ENCODE data around the gene CREB5.

CREB5 gene

DNA sequence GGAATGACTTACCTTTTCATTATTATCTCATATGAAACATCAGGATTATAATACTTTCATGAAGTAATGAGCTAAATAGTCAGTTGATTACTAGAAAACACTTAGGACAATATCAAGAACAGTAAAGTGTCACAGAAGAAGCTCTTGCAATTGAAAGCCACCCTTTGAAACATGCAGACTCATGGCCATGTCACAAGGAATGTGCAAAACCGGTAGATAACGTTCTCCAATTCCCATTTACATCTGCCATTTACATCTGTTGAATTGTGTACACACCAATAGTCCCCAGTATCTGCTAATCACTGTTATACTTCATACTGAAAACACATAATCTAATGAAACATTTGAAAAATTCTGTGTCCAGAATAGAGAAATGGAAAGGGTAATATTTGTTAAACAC lies 237.5 kb downstream of the CREB5 start:
- no peak for DNase-seq (ENCODE audit: low read depth in 2 of 2)
- TF ChIP-seq, protein P1, sequence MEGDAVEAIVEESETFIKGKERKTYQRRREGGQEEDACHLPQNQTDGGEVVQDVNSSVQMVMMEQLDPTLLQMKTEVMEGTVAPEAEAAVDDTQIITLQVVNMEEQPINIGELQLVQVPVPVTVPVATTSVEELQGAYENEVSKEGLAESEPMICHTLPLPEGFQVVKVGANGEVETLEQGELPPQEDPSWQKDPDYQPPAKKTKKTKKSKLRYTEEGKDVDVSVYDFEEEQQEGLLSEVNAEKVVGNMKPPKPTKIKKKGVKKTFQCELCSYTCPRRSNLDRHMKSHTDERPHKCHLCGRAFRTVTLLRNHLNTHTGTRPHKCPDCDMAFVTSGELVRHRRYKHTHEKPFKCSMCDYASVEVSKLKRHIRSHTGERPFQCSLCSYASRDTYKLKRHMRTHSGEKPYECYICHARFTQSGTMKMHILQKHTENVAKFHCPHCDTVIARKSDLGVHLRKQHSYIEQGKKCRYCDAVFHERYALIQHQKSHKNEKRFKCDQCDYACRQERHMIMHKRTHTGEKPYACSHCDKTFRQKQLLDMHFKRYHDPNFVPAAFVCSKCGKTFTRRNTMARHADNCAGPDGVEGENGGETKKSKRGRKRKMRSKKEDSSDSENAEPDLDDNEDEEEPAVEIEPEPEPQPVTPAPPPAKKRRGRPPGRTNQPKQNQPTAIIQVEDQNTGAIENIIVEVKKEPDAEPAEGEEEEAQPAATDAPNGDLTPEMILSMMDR (IDR thresholded peaks at IDR 0.05; ENCODE audit: low read depth, low read length), result no peak
- no peak overlapping the region for H3K4me3 ChIP-seq (replicated peaks in 1 of 2; ENCODE audit: low read depth in 2 of 2, low read length in 2 of 2)

DNA sequence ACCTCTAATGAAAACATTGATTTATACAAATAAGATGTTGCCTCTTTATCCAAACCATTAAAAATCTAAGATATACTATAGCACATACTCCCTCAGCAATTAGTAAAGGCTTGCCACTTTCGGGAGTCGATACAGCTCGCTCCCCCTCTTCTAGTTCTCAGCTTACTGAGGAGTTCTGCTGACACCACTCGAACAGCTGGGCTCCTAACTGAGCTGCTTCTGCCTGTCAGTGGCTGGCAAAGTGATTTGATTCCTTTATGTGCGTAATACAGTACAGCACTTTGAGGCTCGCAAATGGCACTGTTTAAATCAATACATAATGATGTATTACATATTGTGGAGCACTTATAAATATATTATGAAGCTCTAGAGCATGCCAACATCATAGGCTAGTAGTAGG lies 241.8 kb downstream of the CREB5 start:
- no peak overlapping the region for H3K4me3 ChIP-seq (replicated peaks in 1 of 2; ENCODE audit: low read depth in 2 of 2, low read length in 2 of 2)
- TF ChIP-seq, protein P1 (IDR thresholded peaks at IDR 0.05; ENCODE audit: low read depth, low read length), result no peak
- no peak for DNase-seq (ENCODE audit: low read depth in 2 of 2)

DNA sequence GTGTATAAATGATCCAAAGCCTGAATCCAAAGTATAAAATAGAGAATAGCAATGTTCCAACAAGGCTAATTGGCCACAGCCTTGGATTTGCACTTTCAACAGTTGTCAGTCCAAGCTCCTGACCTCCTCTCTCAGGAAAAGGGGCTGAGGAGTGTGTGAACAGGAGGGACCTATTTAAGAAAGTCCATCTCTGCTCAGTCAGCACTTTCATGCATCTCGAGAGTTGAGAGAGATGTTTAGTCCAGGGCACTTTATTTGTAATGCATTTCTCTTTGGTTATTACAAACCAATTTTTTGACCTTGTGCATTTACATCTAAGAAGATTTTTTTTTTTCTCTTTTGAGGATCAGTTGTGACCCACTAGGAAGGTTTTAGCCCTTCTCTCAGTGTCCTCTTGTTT lies 244.2 kb downstream of the CREB5 start:
- TF ChIP-seq, protein P1 (IDR thresholded peaks at IDR 0.05; ENCODE audit: low read depth, low read length), result no peak
- H3K4me3 ChIP-seq (replicated peaks in 1 of 2; ENCODE audit: low read depth in 2 of 2, low read length in 2 of 2), result no peak overlapping the region
- no peak for DNase-seq (ENCODE audit: low read depth in 2 of 2)

DNA sequence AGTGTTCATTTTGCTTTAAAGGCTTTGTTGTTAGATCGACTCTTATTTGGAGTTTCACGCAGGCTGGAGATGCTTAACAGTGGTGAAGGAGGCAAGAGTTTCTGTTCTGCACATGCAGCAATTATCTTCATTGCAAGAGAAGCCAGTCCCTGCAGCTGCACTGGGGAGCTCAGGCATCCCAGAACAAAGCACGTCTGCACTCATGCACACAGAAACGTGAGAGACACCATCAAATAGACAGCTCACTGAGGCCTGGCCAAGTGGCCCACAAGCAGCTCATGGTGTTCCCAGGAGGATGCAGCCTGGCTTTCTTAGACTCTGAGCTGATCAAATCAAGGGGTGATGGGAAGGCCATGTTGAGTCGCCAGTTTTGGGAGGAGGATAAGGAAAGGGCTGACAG lies 246.1 kb downstream of the CREB5 start:
- no peak overlapping the region for H3K4me3 ChIP-seq (replicated peaks in 1 of 2; ENCODE audit: low read depth in 2 of 2, low read length in 2 of 2)
- no peak for DNase-seq (ENCODE audit: low read depth in 2 of 2)
- TF ChIP-seq, protein P1 (IDR thresholded peaks at IDR 0.05; ENCODE audit: low read depth, low read length), result no peak

DNA sequence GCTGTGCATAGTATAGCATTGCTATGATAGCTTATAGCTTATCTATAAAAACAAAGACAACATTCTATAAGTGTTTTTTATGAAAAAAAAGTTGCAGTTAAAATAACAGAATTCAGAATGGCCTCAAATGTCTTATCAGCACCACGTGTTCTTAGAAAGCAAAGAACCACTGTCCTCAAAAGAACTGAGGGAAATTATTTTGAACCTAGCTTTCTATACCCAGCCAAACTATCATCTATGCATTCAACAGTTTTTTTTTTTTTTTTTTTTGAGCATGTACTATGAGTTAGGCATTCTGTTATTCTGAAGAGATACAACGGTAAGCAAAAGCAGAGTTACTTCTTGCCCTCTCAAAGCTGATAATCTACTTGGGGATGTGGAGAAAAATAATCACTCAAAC lies 247.8 kb downstream of the CREB5 start:
- DNase-seq (ENCODE audit: low read depth in 2 of 2), result no peak
- H3K4me3 ChIP-seq (replicated peaks in 1 of 2; ENCODE audit: low read depth in 2 of 2, low read length in 2 of 2), result no peak overlapping the region
- TF ChIP-seq, protein P1 (IDR thresholded peaks at IDR 0.05; ENCODE audit: low read depth, low read length), result no peak

DNA sequence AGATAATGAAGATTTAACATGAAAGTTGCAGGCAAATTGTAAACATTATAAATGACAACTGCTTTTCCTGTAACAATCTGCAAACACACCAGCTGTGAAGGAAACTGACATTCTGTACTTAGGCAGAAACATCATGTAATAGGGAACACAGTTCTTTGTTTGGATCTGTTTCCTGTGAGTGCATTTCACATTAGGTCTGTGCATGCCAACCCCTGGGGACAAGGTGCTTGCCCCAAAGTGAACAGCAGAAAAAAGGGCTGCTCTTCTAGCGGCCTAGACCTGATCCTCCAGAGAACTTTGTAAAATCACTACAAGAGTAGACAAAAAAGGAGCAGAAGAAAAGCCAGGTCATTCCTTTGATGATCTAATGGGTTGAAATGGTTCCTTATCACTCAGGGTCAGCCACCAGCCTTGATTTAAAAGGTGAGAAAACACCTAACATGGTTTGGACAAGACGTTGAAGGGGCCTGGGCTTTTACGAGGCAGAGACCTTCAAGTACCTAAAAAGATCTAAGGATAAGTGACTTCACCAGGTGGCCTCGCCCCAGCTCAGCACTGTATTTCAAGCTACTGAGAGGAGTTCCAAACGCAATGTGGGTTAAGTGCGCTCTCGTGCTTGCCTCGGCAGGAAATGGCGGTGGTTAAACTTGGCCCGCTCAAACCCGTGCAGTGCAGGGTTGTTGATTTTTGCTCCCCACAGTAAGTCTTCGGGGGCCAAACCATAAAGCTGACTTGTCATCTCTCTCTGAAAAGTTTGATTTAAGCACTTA lies 249.7 kb downstream of the CREB5 start:
- DNase-seq (ENCODE audit: low read depth in 2 of 2), result no peak
- TF ChIP-seq, protein P1 (IDR thresholded peaks at IDR 0.05; ENCODE audit: low read depth, low read length), result no peak
- no peak overlapping the region for H3K4me3 ChIP-seq (replicated peaks in 1 of 2; ENCODE audit: low read depth in 2 of 2, low read length in 2 of 2)

DNA sequence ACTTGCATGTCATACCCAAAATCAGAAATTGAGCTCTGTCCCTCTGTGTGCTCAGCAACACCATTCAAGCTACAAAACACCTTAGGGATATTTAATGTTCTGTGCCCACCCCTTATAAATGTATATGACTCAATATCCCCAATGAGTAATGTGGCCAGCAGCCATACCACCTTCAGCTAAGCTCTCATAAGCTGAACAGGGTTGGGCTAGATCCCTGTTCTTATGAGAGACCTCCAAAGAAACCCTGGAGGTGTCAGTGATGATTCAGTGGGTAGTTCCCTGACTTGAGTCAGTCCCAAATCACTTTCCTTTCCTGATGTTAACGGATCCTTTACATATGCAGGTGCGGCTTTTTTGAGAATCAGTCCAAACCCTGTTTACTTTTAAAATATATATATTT lies 253.8 kb downstream of the CREB5 start:
- DNase-seq (ENCODE audit: low read depth in 2 of 2), result peak in 1 of 2 donors; percentile 46
- H3K4me3 ChIP-seq (replicated peaks in 1 of 2; ENCODE audit: low read depth in 2 of 2, low read length in 2 of 2), result no peak overlapping the region
- TF ChIP-seq, protein P1 (IDR thresholded peaks at IDR 0.05; ENCODE audit: low read depth, low read length), result no peak
